Measurements from ENCODE around the gene CDH10. TPM values are rescaled to one million over a fixed set of nuclear protein-coding genes. Genes with fewer than 3 reads are reported as not detected.

Gene CDH10
- total and polyA plus RNA-seq, 8 donors, result 4.2 TPM; not detected in 7

DNA sequence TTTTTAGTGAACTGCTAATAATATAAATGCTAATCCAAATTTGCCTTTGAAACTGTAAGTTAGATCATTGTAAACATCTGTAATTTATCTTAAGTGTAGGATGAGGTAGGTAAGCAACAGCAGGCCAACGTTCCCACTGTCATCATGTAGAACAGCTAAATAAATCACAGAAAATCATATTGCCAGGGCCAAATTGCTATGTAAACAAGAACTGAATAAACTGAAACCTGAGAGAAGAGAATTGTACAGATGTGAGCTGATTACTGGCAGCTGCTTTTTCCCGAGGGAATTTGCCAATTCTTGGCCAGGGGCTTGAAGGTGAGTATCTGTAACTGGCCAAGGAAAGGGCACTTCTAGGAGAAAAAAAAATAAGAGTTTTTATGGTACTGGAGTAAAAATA is 97.6 kb downstream of the CDH10 start:
- peaks cover 0 to 4% (median 0%) of the 10 kb centered on the region in 4 donors for H3K9me3 ChIP-seq
- peak in 1 of 2 donors; percentile 40 for DNase-seq
- no peaks in the 10 kb centered on the region for H3K4me1 ChIP-seq
- intact Hi-C loops (cut with DNase I; ENCODE audit: low total_unique reads), result no loop called here
- TF ChIP-seq POLR2A (IDR thresholded peaks at IDR 0.05) (no peak), POLR2AphosphoS5 (IDR thresholded peaks at IDR 0.05) (no peak), EP300 (IDR thresholded peaks at IDR 0.05) (no peak)
- TF ChIP-seq, protein P1, sequence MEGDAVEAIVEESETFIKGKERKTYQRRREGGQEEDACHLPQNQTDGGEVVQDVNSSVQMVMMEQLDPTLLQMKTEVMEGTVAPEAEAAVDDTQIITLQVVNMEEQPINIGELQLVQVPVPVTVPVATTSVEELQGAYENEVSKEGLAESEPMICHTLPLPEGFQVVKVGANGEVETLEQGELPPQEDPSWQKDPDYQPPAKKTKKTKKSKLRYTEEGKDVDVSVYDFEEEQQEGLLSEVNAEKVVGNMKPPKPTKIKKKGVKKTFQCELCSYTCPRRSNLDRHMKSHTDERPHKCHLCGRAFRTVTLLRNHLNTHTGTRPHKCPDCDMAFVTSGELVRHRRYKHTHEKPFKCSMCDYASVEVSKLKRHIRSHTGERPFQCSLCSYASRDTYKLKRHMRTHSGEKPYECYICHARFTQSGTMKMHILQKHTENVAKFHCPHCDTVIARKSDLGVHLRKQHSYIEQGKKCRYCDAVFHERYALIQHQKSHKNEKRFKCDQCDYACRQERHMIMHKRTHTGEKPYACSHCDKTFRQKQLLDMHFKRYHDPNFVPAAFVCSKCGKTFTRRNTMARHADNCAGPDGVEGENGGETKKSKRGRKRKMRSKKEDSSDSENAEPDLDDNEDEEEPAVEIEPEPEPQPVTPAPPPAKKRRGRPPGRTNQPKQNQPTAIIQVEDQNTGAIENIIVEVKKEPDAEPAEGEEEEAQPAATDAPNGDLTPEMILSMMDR (IDR thresholded peaks at IDR 0.05), result no peak
- H3K27me3 ChIP-seq, result no peaks in the 10 kb centered on the region
- H3K27ac ChIP-seq, result no peak overlapping the region
- H3K4me3 ChIP-seq, result no peak overlapping the region
- WGBS, 5 donors, result 9 to 24% (median 15%) methylated on average over 2 of the region's 2 CpGs
- no peaks in the 10 kb centered on the region for H3K36me3 ChIP-seq

DNA sequence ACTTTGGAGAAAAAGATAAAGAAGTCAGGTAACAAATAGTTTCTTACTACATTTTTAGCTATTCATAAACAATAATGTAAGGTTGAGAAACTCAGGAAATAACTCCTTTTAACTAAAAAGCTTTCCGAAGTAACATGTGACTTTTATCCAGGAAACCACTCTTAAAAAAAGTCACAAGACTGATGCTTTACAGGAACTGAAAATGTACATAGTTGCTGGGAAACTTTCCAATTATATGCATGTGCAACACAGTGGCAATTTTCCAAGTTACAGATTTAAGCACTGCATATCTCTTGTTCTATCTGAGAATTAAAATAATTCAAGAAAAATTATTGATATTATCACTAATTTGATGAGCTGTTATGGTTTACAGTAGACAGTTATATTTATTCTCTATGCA is 105.2 kb downstream of the CDH10 start:
- no peaks in the 10 kb centered on the region for H3K27me3 ChIP-seq
- H3K9me3 ChIP-seq, result no peaks in the 10 kb centered on the region
- 14 to 28% (median 23%) methylated on average over 1 of the region's 1 CpG for WGBS, 5 donors
- no peaks in the 10 kb centered on the region for H3K4me1 ChIP-seq
- no peaks in the 10 kb centered on the region for H3K36me3 ChIP-seq
- H3K27ac ChIP-seq, result no peak overlapping the region
- DNase-seq, result peak in 1 of 2 donors; percentile 68
- no peak for TF ChIP-seq EP300 (IDR thresholded peaks at IDR 0.05)
- H3K4me3 ChIP-seq, result no peak overlapping the region
- intact Hi-C loops (cut with DNase I; ENCODE audit: low total_unique reads), result no loop called here

GRCh38 chr5:24538346-24538745 is 106.4 kb downstream of the CDH10 start:
- DNase-seq, result no peak
- H3K27me3 ChIP-seq, result no peaks in the 10 kb centered on the region
- intact Hi-C loops (cut with DNase I; ENCODE audit: low total_unique reads), result no loop called here
- H3K9me3 ChIP-seq, result no peaks in the 10 kb centered on the region
- TF ChIP-seq EP300 (IDR thresholded peaks at IDR 0.05) (no peak), POLR2A (IDR thresholded peaks at IDR 0.05) (no peak), POLR2AphosphoS5 (IDR thresholded peaks at IDR 0.05) (no peak)
- TF ChIP-seq, protein P1 (IDR thresholded peaks at IDR 0.05), result no peak
- H3K4me1 ChIP-seq, result no peaks in the 10 kb centered on the region
- no peaks in the 10 kb centered on the region for H3K36me3 ChIP-seq
- 58 to 88% (median 73%) methylated on average over 1 of the region's 1 CpG for WGBS, 5 donors
- no peak overlapping the region for H3K4me3 ChIP-seq
- H3K27ac ChIP-seq, result no peak overlapping the region

DNA sequence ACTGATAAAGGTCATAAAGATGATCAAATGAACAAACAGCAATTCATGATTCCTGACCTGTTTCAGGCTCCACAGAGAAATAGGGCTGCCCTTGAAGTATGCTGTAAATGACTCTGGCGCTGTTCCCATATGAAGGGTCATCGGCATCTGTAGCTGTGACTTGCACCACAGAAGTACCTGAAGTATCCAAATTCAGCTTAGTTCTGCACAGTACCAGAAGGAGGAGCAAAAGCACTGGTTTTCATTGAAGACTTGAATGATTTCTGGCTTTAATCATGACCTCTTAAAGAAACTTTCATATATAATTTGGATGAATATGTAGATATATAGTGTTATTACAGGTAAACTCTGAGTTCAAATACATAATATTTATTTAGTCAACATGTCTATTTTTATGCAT is 109.1 kb downstream of the CDH10 start:
- no peaks in the 10 kb centered on the region for H3K36me3 ChIP-seq
- TF ChIP-seq POLR2A (IDR thresholded peaks at IDR 0.05) (no peak), EP300 (IDR thresholded peaks at IDR 0.05) (no peak), POLR2AphosphoS5 (IDR thresholded peaks at IDR 0.05) (no peak)
- TF ChIP-seq, protein P1 (IDR thresholded peaks at IDR 0.05), result no peak
- no peak overlapping the region for H3K27ac ChIP-seq
- 84 to 88% (median 86%) methylated on average over 2 of the region's 2 CpGs for WGBS, 5 donors
- peak in 1 of 2 donors; percentile 10 for DNase-seq
- no peaks in the 10 kb centered on the region for H3K27me3 ChIP-seq
- no peaks in the 10 kb centered on the region for H3K4me1 ChIP-seq
- intact Hi-C loops (cut with DNase I; ENCODE audit: low total_unique reads), result no loop called here
- peaks cover 0 to 6% (median 0%) of the 10 kb centered on the region in 4 donors for H3K9me3 ChIP-seq
- H3K4me3 ChIP-seq, result no peak overlapping the region

DNA sequence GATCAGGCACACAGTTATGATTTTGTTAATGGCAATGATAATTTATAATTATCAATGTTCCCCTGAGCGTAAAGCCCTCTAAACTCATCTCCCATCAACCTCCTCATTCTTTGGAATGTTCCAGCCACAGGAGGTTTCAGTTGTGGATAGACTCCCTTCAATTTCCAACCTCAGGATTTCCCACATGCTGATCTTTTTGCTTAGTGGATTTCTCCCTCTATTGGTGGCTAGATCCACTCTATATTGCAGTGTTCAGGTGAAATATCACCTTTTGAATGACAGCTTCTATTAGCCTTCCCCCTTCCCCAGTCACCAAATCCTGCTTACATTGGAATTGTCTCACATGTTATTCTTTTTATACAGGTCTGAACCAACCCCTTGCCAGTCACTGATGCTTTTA is 113.9 kb downstream of the CDH10 start:
- H3K4me3 ChIP-seq, result no peak overlapping the region
- peaks cover 0 to 6% (median 0%) of the 10 kb centered on the region in 4 donors for H3K9me3 ChIP-seq
- DNase-seq, result no peak
- TF ChIP-seq, protein P1 (IDR thresholded peaks at IDR 0.05), result no peak
- TF ChIP-seq POLR2AphosphoS5 (IDR thresholded peaks at IDR 0.05) (no peak), EP300 (IDR thresholded peaks at IDR 0.05) (no peak), POLR2A (IDR thresholded peaks at IDR 0.05) (no peak)
- no peaks in the 10 kb centered on the region for H3K36me3 ChIP-seq
- WGBS, 5 donors, result 85 to 97% (median 88%) methylated on average over 1 of the region's 1 CpG
- H3K27ac ChIP-seq, result no peak overlapping the region
- intact Hi-C loops (cut with DNase I; ENCODE audit: low total_unique reads), result no loop called here
- H3K27me3 ChIP-seq, result no peaks in the 10 kb centered on the region
- no peaks in the 10 kb centered on the region for H3K4me1 ChIP-seq

Measured in stomach (tissue), 9 donors.